MM.1S (cell line): ENCODE data around the gene TTLL10.

Source experiments
- EZH2 ChIP-seq: fragments of 300-600 bp; sonication (generic); optimal IDR thresholded peaks from 2 replicates; pipeline ENCODE3; 2017; ENCODE audit warnings: low read depth, mild to moderate bottlenecking, antibody characterized with exemption, low read length, mixed read lengths
- EZH2phosphoT487 ChIP-seq: fragments of 300-600 bp; sonication (generic); IDR thresholded peaks from 2 replicates; pipeline ENCODE4 v1.6.1; 2018; ENCODE audit warnings: antibody characterized with exemption, low read length
- TF ChIP-seq, protein P1 (sequence below): fragments of 300-600 bp; sonication (generic); IDR thresholded peaks from 2 replicates; pipeline ENCODE4 v1.5.1; 2016; ENCODE audit warnings: antibody characterized with exemption, low read length, mixed read lengths

DNA sequence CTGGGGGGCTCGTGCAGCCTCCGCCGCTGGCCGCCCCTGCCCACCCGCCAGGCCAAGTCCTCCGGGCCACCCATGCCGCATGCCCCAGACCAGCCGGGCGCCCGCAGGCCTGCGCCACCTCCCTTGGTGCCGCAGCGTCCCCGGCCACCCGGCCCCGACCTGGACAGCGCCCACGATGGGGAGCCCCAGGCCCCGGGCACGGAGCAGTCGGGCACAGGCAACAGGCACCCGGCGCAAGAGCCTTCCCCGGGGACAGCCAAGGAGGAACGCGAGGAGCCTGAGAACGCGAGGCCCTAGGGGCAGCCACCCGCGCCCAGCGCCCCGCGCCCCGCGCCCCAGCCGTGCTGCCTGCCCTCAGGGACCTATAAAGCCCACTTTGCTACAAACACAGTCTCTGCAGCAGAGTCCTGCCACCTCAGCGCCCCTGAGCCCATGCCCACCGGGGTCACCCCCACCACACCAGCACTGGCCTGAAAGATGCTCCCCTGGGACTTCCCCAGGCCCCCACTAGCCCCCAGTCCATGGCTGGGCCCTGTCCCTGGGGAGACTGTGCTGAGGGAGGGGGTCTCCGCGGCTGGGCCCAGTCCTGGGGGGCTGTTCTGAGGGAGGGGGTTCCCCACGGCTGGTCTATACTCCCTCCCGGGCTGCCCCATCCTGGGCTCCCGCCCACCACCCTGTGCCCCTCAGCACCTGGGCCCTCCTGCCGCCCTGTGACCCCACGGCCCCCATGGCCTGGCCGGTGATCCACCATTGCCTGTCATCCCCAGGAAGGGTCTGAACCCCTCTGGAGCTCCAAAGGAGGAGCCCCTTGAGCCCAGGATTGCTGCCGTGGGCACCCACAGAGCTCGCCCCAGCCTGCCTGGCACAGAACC is 24.1 kb downstream of the TTLL10 start:
- TF ChIP-seq, protein P1, sequence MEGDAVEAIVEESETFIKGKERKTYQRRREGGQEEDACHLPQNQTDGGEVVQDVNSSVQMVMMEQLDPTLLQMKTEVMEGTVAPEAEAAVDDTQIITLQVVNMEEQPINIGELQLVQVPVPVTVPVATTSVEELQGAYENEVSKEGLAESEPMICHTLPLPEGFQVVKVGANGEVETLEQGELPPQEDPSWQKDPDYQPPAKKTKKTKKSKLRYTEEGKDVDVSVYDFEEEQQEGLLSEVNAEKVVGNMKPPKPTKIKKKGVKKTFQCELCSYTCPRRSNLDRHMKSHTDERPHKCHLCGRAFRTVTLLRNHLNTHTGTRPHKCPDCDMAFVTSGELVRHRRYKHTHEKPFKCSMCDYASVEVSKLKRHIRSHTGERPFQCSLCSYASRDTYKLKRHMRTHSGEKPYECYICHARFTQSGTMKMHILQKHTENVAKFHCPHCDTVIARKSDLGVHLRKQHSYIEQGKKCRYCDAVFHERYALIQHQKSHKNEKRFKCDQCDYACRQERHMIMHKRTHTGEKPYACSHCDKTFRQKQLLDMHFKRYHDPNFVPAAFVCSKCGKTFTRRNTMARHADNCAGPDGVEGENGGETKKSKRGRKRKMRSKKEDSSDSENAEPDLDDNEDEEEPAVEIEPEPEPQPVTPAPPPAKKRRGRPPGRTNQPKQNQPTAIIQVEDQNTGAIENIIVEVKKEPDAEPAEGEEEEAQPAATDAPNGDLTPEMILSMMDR = no peak
- TF ChIP-seq EZH2 = no peak
- TF ChIP-seq EZH2phosphoT487 = no peak
